ENCODE data around the gene FADD.

DNA sequence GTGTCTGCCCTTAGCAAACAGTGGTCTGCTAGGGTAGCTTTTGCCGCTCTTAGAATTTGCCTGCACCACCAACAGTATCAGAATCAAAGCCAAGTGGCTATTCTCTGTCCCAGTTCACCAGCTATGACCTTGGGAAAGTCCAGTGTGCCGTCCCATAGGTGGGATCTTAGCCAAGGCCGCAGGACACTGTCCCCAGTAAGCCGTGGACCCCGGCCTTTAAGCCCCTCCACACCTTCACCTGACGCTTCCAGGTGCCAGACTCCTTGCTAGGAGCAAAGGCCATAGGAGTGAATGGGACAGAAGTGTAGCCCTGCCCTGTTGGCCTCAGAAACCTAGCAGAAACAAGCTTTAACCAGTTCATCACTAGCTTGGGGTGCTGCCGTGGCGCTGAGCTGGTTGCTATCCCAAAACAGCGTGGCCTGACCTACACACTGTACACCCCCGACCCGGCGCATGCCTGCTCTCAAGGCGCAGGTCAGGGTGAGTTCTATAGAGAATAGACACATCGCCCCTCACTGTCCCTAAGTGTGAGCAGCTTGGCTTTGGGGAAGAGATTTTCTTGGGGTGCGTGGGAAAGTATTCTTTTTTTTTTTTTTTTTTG is 4.5 kb downstream of the FADD start:
- TF ChIP-seq POLR2AphosphoS5 (IDR thresholded peaks at IDR 0.05) (no peak), EP300 (IDR thresholded peaks at IDR 0.05) (no peak)
- TF ChIP-seq, protein P1, sequence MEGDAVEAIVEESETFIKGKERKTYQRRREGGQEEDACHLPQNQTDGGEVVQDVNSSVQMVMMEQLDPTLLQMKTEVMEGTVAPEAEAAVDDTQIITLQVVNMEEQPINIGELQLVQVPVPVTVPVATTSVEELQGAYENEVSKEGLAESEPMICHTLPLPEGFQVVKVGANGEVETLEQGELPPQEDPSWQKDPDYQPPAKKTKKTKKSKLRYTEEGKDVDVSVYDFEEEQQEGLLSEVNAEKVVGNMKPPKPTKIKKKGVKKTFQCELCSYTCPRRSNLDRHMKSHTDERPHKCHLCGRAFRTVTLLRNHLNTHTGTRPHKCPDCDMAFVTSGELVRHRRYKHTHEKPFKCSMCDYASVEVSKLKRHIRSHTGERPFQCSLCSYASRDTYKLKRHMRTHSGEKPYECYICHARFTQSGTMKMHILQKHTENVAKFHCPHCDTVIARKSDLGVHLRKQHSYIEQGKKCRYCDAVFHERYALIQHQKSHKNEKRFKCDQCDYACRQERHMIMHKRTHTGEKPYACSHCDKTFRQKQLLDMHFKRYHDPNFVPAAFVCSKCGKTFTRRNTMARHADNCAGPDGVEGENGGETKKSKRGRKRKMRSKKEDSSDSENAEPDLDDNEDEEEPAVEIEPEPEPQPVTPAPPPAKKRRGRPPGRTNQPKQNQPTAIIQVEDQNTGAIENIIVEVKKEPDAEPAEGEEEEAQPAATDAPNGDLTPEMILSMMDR (IDR thresholded peaks at IDR 0.05) = no peak

Measured in gastroesophageal sphincter (tissue), 3 donors.